Hypothalamus (tissue), 51 donors: ENCODE results near the gene GUK1.
"Not testable (repeated sequence)": the region's sequence is repeated elsewhere in the genome, so short reads cannot be mapped to it uniquely, and the experiment has no call there.

ENCODE experiments used
- DNase-seq, 51 donors: peaks; one replicate each; lab custom pipeline; 2025; lab: John Stamatoyannopoulos, UW

Gene GUK1

DNA sequence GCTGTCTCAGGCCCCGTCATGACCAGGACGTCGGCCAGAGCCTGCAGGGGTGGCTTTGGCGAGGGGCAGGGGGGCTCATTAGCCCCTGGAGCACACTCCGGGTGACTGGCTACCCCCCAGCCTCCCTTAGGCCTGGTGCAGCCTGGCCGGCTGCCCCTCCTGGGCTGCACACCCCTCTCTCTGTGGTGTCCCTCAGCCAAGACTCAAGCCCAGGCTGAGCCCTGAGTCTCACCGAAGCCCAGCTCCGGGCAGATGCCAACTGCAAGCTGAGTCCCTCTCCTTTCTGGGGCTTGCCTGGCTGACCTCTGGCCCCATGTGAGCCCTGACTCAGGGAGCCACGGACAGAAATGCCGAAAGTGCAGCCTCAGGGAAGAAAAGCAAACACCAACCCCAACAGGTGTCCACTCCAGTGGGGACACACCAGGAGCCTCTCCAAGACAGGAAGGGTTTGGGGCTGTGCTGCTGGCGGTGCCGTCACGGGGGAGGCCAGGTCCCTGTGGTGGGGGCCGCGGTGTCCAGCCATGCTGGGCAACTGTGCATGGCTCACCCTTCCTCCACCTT is 20.2 kb downstream of the GUK1 start:
- DNase-seq = no peak

- DNase-seq = no peak
Observed at GRCh38 chr1:228161362-228161761, 21.3 kb downstream of the GUK1 start.

- no peak for DNase-seq
Observed at GRCh38 chr1:228161866-228162265, 21.8 kb downstream of the GUK1 start.

GRCh38 chr1:228162286-228163006 is 22.4 kb downstream of the GUK1 start:
- DNase-seq = no peak

DNA sequence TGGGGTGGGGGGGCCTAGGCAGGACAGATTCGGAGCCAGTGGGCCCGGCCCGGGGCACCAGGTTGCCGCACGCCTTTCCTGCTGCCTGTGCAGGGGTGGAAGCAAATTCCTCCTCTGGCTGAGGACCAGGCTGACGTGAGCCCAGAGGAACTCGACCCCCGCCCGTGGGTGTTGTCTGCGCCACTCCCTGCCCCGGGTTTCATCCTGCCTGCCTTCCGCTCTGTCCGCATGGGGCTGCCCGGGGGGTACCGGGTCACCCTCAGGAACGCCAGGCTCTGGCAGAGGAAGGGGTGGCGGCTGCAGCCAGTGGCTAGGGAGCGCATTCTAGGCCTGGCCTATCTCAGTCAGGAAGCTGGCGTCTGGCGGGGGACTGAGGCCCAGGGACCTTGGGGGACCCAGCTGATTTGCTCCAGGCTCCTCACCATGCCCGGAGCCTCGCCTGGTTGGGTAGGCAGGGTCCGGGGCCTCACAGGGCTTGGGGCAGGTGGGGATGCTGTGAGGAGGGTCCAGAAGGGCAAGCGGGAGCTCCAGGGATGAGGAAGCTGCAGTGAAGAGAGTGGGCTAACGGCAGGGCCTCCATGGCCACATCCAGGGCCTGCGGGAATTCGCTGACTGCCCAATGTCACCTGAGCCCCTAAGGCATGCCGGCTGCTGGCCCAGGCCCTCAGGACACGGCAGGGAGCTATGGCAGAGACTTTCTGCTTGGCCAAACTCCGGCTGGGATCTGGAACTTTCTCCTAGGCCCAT is 23.1 kb downstream of the GUK1 start:
- DNase-seq = no peak

DNA sequence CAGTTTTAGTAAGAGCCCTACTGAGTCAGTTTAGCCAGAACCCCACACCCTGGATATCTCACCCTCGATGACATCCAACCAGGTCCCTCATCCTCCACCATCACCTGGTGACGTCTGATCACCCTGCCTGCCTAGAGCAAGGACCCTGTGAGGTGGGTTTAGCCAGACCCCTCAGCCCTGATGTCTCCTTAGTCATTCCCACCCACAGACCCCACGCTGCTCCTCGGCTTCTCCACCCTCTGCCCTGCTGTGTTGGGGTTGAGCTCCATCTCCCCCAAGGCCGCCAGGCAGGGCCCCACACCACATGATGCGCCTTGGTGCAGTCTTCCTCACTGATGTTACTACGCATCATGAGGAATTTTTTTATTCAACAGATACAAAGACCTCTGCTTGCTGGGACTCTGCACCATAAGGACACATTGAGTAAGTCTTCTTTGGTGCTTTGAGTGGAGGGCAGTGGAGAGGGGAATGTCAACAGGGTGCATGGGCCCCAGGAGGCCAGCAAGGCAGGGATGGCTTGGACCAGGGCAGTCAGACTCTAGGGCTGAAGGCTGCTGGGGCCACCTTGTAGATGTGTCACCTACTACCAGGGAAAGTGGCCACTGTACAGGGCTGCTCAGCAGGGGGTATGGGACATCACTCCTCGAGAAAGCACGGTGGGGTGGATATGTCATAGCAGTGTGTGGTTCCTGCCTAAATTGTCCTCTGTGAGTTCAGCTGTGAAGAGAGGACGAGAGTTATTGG is 23.9 kb downstream of the GUK1 start:
- no peak for DNase-seq

- no peak for DNase-seq
Observed at GRCh38 chr1:228164561-228165371, 24.7 kb downstream of the GUK1 start.

DNA sequence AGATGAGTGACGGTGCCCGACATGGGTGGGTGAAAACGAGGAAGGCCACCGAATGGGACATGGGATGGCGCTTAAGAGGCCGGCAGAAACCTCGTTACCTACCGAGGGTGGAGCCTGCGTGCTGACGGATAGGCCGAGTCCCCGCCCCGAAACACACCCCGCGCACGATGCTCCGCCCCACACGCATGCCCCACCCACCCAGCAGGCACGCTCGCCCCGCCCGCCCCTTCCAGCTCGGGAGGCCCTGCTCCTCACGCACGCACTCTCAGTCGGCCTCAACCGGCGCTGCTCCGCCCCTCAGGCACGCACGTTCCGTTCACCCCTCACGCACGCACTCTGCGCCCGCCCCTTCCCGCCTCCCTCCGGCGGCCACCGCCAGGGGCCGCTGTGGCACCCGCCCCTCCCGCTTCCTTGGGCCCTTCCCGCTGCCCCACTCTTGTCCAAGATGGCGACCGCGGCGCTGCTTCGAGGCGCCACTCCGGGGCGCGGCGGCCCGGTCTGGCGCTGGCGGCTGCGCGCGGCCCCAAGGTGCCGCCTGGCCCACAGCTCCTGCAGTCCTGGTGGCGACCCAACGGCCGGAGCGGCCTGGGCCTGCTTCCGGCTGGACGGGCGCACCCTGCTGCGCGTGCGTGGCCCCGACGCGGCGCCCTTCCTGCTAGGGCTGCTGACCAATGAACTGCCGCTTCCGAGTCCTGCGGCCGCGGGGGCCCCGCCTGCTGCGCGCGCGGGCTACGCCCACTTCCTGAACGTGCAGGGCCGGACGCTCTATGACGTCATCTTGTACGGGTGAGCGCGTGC is 25.5 kb downstream of the GUK1 start, which contains the start of gene IBA57:
Gene IBA57 (plus strand): TSS at position 433 of the 798 bp plus-strand sequence. CDS start 13 bp downstream, at position 446.
- peak; percentile 90 to 100 (median 98) for DNase-seq

GRCh38 chr1:228166170-228166936 is 26.3 kb downstream of the GUK1 start:
- DNase-seq = peak in 36 of 51 donors; percentile 47 to 84 (median 70)

DNA sequence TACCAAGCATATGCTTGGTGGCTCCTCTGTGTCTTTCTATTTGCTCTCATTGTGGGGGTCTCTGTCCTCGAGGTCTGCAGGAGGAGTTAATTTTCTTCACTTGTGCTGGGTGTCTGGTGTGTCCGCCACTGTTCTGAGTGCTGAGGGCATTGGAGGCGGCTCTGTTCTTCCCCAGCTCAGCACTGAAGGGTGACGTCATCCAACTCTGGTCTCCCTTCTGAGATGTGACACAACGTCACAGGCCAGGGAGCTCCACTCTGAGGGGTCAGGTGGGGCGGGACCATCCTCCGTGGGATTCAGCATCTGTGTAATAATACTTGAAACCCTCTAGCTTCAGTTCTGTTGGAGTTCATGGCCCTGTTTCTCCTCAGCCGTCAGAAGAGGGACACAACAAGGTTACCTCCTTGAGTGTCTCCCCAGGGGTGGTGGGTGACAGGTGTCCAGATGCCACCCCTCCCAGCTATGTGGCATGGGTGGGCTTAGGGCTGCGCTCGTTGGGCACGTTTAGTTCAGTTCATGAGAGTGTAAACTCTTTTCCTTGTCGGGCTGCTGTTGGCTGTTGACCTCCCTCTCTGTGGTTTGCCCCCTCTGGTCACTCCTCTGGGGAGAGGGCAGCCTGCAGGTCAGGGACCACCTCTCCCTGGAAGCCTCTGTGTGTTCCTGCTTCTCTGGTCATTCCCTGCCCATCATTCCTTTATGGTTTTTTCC is 28.6 kb downstream of the GUK1 start:
- DNase-seq = no peak

- no peak for DNase-seq
Observed at GRCh38 chr1:228169345-228169744, 29.3 kb downstream of the GUK1 start.

GRCh38 chr1:228170666-228171065 is 30.6 kb downstream of the GUK1 start:
- DNase-seq = no peak

DNA sequence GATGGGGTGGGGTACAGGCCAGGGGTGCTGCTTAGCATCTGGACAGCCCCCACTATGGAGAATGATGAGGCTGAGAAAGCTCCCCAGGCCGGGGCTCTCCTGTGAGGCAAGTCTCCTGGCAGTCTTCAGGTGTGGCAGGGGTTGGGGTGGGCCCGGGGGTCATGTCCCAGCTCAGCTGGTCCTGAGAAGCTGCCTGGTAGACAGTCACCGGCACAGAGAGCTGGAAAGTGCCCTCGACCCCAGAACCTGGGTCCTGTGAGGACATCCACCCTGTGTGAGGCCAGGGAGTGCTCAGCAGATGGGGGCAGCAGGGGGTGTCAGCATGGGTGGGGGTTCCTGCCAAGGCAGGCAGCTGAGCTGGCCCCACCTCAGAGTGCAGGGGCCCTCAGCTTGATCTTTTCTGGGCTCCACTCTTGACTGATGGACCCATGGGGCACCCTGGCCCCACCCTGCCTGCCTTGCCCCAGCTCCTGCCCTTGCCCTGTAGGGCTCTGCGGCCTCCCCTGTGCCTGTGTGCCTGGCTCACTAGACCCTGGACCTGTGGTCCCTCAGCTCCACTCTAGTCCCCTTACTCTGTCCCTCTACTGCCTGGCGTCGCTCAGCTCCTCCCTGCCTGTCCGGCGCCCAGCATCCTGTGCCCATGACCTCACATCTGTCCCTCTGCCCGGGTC is 31.3 kb downstream of the GUK1 start:
- no peak for DNase-seq

DNA sequence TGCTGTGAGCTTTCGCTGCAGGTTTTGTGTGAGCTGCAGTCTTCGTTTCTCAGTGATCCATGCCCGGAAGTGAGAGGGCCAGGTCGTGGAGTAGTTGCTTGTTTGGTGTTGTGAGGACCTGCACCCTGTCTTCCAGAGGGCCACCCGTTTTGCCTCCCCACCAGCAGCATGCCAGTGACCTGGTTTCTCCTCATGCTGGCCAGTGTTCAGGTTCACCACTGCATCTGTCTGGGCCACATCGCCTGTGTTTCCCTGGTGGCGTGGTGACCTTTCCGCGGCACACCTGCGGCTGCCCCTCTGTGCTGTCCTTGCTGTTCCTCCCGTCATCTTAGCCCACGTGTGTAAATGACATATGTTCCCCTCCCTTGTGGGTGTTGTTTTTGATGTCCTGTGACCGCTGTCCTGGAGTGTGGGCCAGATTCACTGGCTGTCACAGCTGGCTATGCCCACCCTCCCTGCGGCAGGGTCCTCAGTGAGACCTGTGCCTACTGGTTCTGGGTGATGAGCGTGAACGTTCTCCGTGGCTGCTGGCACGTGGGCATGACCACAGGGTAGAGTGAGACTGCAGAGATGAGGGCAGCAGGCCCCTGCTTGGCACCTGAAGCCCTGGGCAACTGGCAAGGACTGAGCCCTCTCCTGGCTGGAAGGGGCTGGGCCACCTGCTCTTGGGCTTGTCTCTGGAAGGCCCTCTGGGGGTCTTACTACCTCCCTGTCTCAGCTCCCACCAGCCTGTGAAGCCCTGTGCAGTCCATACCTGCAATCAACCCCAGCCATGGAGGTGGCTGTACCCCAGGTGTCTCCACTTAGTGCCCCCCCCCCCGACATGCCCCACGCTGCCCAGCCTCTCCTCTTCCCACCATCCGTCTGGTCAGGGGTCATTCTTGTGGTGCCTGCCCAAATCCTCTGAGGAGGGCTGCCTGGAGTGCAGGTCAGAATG is 32.8 kb downstream of the GUK1 start:
- no peak for DNase-seq

GRCh38 chr1:228173528-228174481 is 33.7 kb downstream of the GUK1 start:
- not testable (repeated sequence) for DNase-seq
